CD4-positive, alpha-beta T cell (primary cell): ENCODE measurements around the gene VAV1. TPM values are rescaled to one million over a fixed set of nuclear protein-coding genes. Genes with fewer than 3 reads are reported as not detected.
A peak's percentile ranks its signal among the peaks of the same experiment; 100 is the strongest.

Source experiments
- ATAC-seq: fragments of 200-7000 bp; cut with Tn5 transposase; one replicate; pipeline ENCODE4 v1.10.0; 2022; ENCODE audit warnings: mild to moderate bottlenecking; ENCODE audit not compliant: poor library complexity
- CTCF ChIA-PET: fragments of 350-600 bp; sonication (Branson Sonifier 250); formaldehyde crosslinking; loops from one replicate; lab custom pipeline; 2021; ENCODE audit warnings: antibody characterized with exemption, inconsistent platforms; lab: Charles Lee
- POLR2A ChIA-PET: fragments of 350-600 bp; sonication (Branson Sonifier 250); formaldehyde crosslinking; loops from one replicate; lab custom pipeline; 2021; ENCODE audit warnings: antibody characterized with exemption, inconsistent platforms; lab: Charles Lee
- DNase-seq, 14 experiments: peaks; one replicate each; pipeline ENCODE4 v3.0.0-alpha.2; 2013 to 2020; ENCODE audit warnings: mixed read lengths in 2 of 14
- H3K27ac ChIP-seq, 2 donors: one replicate each; pipeline versions ENCODE4 v1.5.1 to v1.7.0; 2013; ENCODE audit warnings: low read length in 2 of 2, low read depth in 1 of 2, mild to moderate bottlenecking in 1 of 2
- H3K27me3 ChIP-seq, 2 experiments: 1 replicate in 1 of 2; 2 replicates in 1 of 2; pipeline versions ENCODE4 v1.6.1 to v1.7.0; 2013; ENCODE audit warnings: low read length in 2 of 2, control low read depth in 1 of 2, mild to moderate bottlenecking in 1 of 2, moderate library complexity in 1 of 2; ENCODE audit not compliant: insufficient read depth in 2 of 2, control insufficient read depth in 1 of 2
- H3K36me3 ChIP-seq: one replicate; pipeline ENCODE4 v1.6.1; 2013; ENCODE audit warnings: low read length, control low read depth; ENCODE audit not compliant: insufficient read depth
- H3K4me1 ChIP-seq: one replicate; pipeline ENCODE4 v1.6.1; 2013; ENCODE audit warnings: low read length, control low read depth; ENCODE audit not compliant: insufficient read depth
- H3K4me3 ChIP-seq: one replicate; pipeline ENCODE4 v1.5.1; 2013; ENCODE audit warnings: mild to moderate bottlenecking, low read length, moderate library complexity
- H3K9me3 ChIP-seq, 2 experiments: 1 replicate in 1 of 2; 2 replicates in 1 of 2; pipeline versions ENCODE4 v1.6.1 to v1.7.0; 2013; ENCODE audit warnings: low read length in 2 of 2, mild to moderate bottlenecking in 2 of 2, control low read depth in 1 of 2, moderate library complexity in 1 of 2; ENCODE audit not compliant: control insufficient read depth in 1 of 2, insufficient read depth in 1 of 2
- H3K27ac Mint-ChIP-seq: one replicate; pipeline ENCODE4 v1.8.0; 2020; ENCODE audit warnings: mixed read lengths
- H3K27me3 Mint-ChIP-seq: one replicate; pipeline ENCODE4 v1.8.0; 2021; ENCODE audit warnings: mixed read lengths
- H3K36me3 Mint-ChIP-seq: one replicate; pipeline ENCODE4 v1.8.0; 2021; ENCODE audit warnings: low read depth, mixed read lengths
- H3K4me1 Mint-ChIP-seq: one replicate; pipeline ENCODE4 v1.8.0; 2021; ENCODE audit warnings: low read depth, mixed read lengths
- H3K4me3 Mint-ChIP-seq: one replicate; pipeline ENCODE4 v1.8.0; 2020; ENCODE audit warnings: mild to moderate bottlenecking, mixed read lengths
- H3K9me3 Mint-ChIP-seq: one replicate; pipeline ENCODE4 v1.8.0; 2020; ENCODE audit warnings: mixed read lengths
- intact Hi-C, 2 experiments: fragments of 100-400 bp; cut with DNase I in 1 of 2; cut with micrococcal nuclease in 1 of 2; formaldehyde crosslinking; loops; one replicate each; pipeline versions ENCODE4 v1.15.1 to v1.9.0; 2023 to 2025; cut with DNase I, micrococcal nuclease
- total RNA-seq, 174 experiments: library from RNA in 2 of 174; stranded (reverse) in 2 of 174; gene quantifications; one replicate each; pipeline ENCODE4 v1.2.3 and lab custom pipeline; 2021 to 2026
- TF ChIP-seq, protein P1 (sequence below): fragments of 200-600 bp; IDR thresholded peaks from one replicate; pipeline ENCODE4 v1.8.0; 2022; ENCODE audit warnings: antibody characterized with exemption, mild to moderate bottlenecking

Gene VAV1
- total RNA-seq, 2 experiments from 2014 or later, result 70.0 to 70.1 TPM

DNA sequence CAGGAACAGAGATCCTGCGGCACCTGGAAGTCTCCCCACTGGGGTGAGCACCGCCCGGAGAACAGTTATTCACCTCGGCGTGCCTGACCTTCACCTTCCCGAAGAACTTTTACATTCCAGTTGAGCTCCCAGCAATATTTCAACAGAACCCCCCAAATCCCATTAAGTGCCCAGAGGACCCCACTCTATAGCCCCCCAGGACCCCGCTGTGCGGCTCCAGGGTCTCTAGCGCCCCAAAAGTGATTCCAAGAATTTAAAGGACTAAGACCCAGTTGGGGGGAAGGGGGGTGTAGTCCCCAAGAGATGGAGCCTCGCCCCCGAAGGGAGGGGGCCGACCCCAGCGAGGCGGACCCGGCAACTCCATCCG is 35.6 kb upstream of the VAV1 start:
- Histone ChIP-seq H3K27ac (peak overlapping the region; percentile 74 to 92), H3K4me3 (peak overlapping the region; percentile 77), H3K36me3 (peaks cover 24% of the 10 kb centered on the region), H3K27me3 (no peaks in the 10 kb centered on the region), H3K9me3 (no peaks in the 10 kb centered on the region), H3K4me1 (peaks cover 56% of the 10 kb centered on the region)
- Mint-ChIP-seq H3K36me3 (peaks cover 22% of the 10 kb centered on the region), H3K27ac (peak overlapping the region; percentile 85), H3K4me3 (peak overlapping the region; percentile 95), H3K27me3 (no peaks in the 10 kb centered on the region), H3K9me3 (no peaks in the 10 kb centered on the region), H3K4me1 (peaks cover 44% of the 10 kb centered on the region)
- DNase-seq (no peak), ATAC-seq (no peak)
- POLR2A ChIA-PET, result interaction anchor here (0.6 to 4.4 kb wide), 16 partner anchors 8 to 613 kb away, joined by 3 to 44 read pairs (median 6); partner anchors contain the start of genes KHSRP, SH2D3A, VAV1 and ZNF557
- TF ChIP-seq, protein P1, sequence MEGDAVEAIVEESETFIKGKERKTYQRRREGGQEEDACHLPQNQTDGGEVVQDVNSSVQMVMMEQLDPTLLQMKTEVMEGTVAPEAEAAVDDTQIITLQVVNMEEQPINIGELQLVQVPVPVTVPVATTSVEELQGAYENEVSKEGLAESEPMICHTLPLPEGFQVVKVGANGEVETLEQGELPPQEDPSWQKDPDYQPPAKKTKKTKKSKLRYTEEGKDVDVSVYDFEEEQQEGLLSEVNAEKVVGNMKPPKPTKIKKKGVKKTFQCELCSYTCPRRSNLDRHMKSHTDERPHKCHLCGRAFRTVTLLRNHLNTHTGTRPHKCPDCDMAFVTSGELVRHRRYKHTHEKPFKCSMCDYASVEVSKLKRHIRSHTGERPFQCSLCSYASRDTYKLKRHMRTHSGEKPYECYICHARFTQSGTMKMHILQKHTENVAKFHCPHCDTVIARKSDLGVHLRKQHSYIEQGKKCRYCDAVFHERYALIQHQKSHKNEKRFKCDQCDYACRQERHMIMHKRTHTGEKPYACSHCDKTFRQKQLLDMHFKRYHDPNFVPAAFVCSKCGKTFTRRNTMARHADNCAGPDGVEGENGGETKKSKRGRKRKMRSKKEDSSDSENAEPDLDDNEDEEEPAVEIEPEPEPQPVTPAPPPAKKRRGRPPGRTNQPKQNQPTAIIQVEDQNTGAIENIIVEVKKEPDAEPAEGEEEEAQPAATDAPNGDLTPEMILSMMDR, result no peak
- intact Hi-C loops, result loop anchor here (1.0 to 5.0 kb wide), 8 partner anchors 16 to 795 kb away; partner anchors contain the start of genes ALKBH7 (in 1 of the 2), CRB3 (in 1 of the 2) and SH2D3A (in 1 of the 2)
- CTCF ChIA-PET, result interaction anchor here (0.6 to 3.6 kb wide), 10 partner anchors 31 to 220 kb away, joined by 3 to 45 read pairs (median 6); partner anchors contain the start of genes SH2D3A, TNFSF14 and VAV1

DNA sequence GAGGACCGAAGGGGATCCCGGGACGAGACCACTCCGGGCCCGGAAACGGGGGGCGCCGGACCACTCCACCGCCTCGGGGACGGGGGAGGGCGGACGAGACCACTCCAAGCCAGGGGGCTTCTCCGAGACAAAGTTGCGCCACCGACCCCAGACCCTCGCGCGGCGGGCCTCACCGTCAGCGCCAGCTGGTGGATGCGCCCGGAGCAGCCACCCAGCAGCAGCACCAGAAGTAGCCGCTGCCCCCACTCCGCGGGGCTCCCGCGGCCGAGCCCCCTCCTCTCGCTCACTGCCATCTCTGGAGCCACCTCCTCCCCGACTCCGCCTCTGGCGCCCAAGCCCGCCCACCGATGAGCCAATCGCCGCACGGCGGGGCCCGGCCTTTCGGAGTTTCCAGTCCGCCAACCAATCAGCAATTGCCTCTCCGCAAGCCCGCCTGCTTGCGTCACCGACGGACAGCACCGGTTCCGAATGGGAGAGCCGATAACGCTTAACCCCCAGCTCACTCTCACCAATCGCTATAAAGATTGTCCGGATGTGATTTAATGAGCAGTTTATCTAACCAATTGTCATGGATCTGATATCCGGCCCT is 35.1 kb upstream of the VAV1 start, which contains the start of gene GPR108:
GPR108 (minus strand) TSS at position 297 of the 589 bp plus-strand sequence; CDS start at position 293, 4 bp downstream.
- Histone ChIP-seq H3K9me3 (no peaks in the 10 kb centered on the region), H3K4me3 (peak within 1 kb of the TSS; percentile 77), H3K27ac (peak within 1 kb of the TSS; percentile 74 to 92), H3K4me1 (peaks cover 56% of the 10 kb centered on the region), H3K27me3 (no peaks in the 10 kb centered on the region), H3K36me3 (peaks cover 19% of the 10 kb centered on the region)
- Mint-ChIP-seq H3K27ac (peak within 1 kb of the TSS; percentile 85), H3K4me3 (peak within 1 kb of the TSS; percentile 97), H3K9me3 (no peaks in the 10 kb centered on the region), H3K36me3 (peaks cover 20% of the 10 kb centered on the region), H3K4me1 (peaks cover 44% of the 10 kb centered on the region), H3K27me3 (no peaks in the 10 kb centered on the region)
- TF ChIP-seq, protein P1, result no peak
- ATAC-seq (peak; percentile 79), DNase-seq (peak; percentile 97 to 100 (median 99))
- CTCF ChIA-PET, result interaction anchor here (1.0 to 3.6 kb wide), 9 partner anchors 16 to 221 kb away, joined by 3 to 45 read pairs (median 6); partner anchors contain the start of genes TNFSF14 and VAV1
- intact Hi-C loops, result loop anchor here (1.0 to 5.0 kb wide), 7 partner anchors 16 to 795 kb away; partner anchors contain the start of genes ALKBH7 (in 1 of the 2), CRB3 (in 1 of the 2) and SH2D3A (in 1 of the 2)
- POLR2A ChIA-PET, result interaction anchor here (0.6 to 4.4 kb wide), 24 partner anchors 8 to 892 kb away, joined by 3 to 44 read pairs (median 5); partner anchors contain the start of genes KHSRP, PET100, SH2D3A and TNFSF14
